Mucosa of rectum (tissue), 2 donors: Measurements from ENCODE around the gene GSTK1.

Experiments used
- H3K27ac ChIP-seq, 2 donors: one replicate each; pipeline ENCODE4 v1.7.0; 2013; ENCODE audit warnings: inconsistent platforms in 2 of 2, low read depth in 2 of 2, low read length in 2 of 2
- H3K27me3 ChIP-seq, 2 donors: one replicate each; pipeline ENCODE4 v1.7.0; 2013; ENCODE audit warnings: low read length in 2 of 2; ENCODE audit not compliant: control insufficient read depth in 2 of 2, insufficient read depth in 2 of 2
- H3K36me3 ChIP-seq, 2 donors: one replicate each; pipeline ENCODE4 v1.7.0; 2013; ENCODE audit warnings: low read length in 2 of 2; ENCODE audit not compliant: control insufficient read depth in 2 of 2, insufficient read depth in 2 of 2
- H3K4me1 ChIP-seq, 2 donors: one replicate each; pipeline ENCODE4 v1.7.0; 2013; ENCODE audit warnings: low read length in 2 of 2, mild to moderate bottlenecking in 1 of 2; ENCODE audit not compliant: control insufficient read depth in 2 of 2, insufficient read depth in 2 of 2
- H3K4me3 ChIP-seq, 2 donors: one replicate each; pipeline ENCODE4 v1.7.0; 2013; ENCODE audit warnings: low read length in 2 of 2
- H3K9ac ChIP-seq, 2 donors: one replicate each; pipeline ENCODE4 v1.7.0; 2013; ENCODE audit warnings: low read length in 2 of 2, low read depth in 1 of 2, mild to moderate bottlenecking in 1 of 2
- H3K9me3 ChIP-seq, 2 donors: one replicate each; pipeline ENCODE4 v1.7.0; 2013; ENCODE audit warnings: low read length in 2 of 2; ENCODE audit not compliant: control insufficient read depth in 2 of 2
- donor health status: healthy.
- donor health status: Normal muscosa, but diverticular disease.

The GSTK1 gene

GRCh38 chr7:143265017-143265693 lies 1.9 kb downstream of the GSTK1 start:
- H3K27ac ChIP-seq: no peak overlapping the region
- H3K4me3 ChIP-seq: peak overlapping the region; percentile 75 to 90
- H3K36me3 ChIP-seq: peaks cover 20 to 40% of the 10 kb centered on the region in 2 donors
- H3K27me3 ChIP-seq: no peaks in the 10 kb centered on the region
- H3K4me1 ChIP-seq: peaks cover 21 to 45% of the 10 kb centered on the region in 2 donors
- H3K9ac ChIP-seq: peak overlapping the region in 1 of 2 donors; percentile 82
- no peaks in the 10 kb centered on the region for H3K9me3 ChIP-seq

- Histone ChIP-seq H3K9me3 (no peaks in the 10 kb centered on the region), H3K9ac (peak overlapping the region in 1 of 2 donors; percentile 58), H3K27me3 (no peaks in the 10 kb centered on the region), H3K4me3 (no peak overlapping the region), H3K4me1 (peaks cover 16 to 42% of the 10 kb centered on the region in 2 donors), H3K27ac (peak overlapping the region; percentile 67 to 79), H3K36me3 (peaks cover 20 to 40% of the 10 kb centered on the region in 2 donors)
Measured at GRCh38 chr7:143269251-143269650, 6.0 kb downstream of the GSTK1 start.

GRCh38 chr7:143271240-143271639 lies 8.0 kb downstream of the GSTK1 start:
- Histone ChIP-seq H3K36me3 (peaks cover 20 to 29% of the 10 kb centered on the region in 2 donors), H3K9ac (no peak overlapping the region), H3K9me3 (no peaks in the 10 kb centered on the region), H3K27me3 (no peaks in the 10 kb centered on the region), H3K4me1 (peaks cover 7 to 29% of the 10 kb centered on the region in 2 donors), H3K27ac (no peak overlapping the region), H3K4me3 (no peak overlapping the region)

GRCh38 chr7:143272871-143273270 lies 9.6 kb downstream of the GSTK1 start:
- H3K4me1 ChIP-seq: peaks cover 5 to 21% of the 10 kb centered on the region in 2 donors
- no peaks in the 10 kb centered on the region for H3K9me3 ChIP-seq
- H3K9ac ChIP-seq: no peak overlapping the region
- H3K27ac ChIP-seq: no peak overlapping the region
- H3K27me3 ChIP-seq: no peaks in the 10 kb centered on the region
- H3K4me3 ChIP-seq: no peak overlapping the region
- H3K36me3 ChIP-seq: peaks cover 8 to 16% of the 10 kb centered on the region in 2 donors

- no peak overlapping the region for H3K9ac ChIP-seq
- no peaks in the 10 kb centered on the region for H3K9me3 ChIP-seq
Measured at GRCh38 chr7:143279186-143280098, 16.2 kb downstream of the GSTK1 start.

GRCh38 chr7:143280160-143280559 lies 16.9 kb downstream of the GSTK1 start:
- Histone ChIP-seq H3K9me3 (no peaks in the 10 kb centered on the region), H3K4me1 (peaks cover 20 to 30% of the 10 kb centered on the region in 2 donors), H3K27ac (peak overlapping the region; percentile 2 to 13), H3K9ac (no peak overlapping the region), H3K27me3 (no peaks in the 10 kb centered on the region), H3K36me3 (no peaks in the 10 kb centered on the region), H3K4me3 (peak overlapping the region in 1 of 2 donors; percentile 14)

More at GRCh38 chr7:143279186-143280098, 16.2 kb downstream of the GSTK1 start:
- no peaks in the 10 kb centered on the region for H3K36me3 ChIP-seq
- peak overlapping the region; percentile 13 to 16 for H3K27ac ChIP-seq
- H3K4me3 ChIP-seq: peak overlapping the region in 1 of 2 donors; percentile 14
- H3K4me1 ChIP-seq: peaks cover 16 to 25% of the 10 kb centered on the region in 2 donors
- no peaks in the 10 kb centered on the region for H3K27me3 ChIP-seq

- Histone ChIP-seq H3K27me3 (no peaks in the 10 kb centered on the region), H3K27ac (peak overlapping the region in 1 of 2 donors; percentile 2), H3K9ac (no peak overlapping the region), H3K4me1 (peaks cover 24 to 34% of the 10 kb centered on the region in 2 donors), H3K9me3 (no peaks in the 10 kb centered on the region), H3K4me3 (no peak overlapping the region), H3K36me3 (no peaks in the 10 kb centered on the region)
Measured at GRCh38 chr7:143280566-143280965, 17.3 kb downstream of the GSTK1 start.

- Histone ChIP-seq H3K27ac (no peak overlapping the region), H3K36me3 (no peaks in the 10 kb centered on the region), H3K27me3 (no peaks in the 10 kb centered on the region), H3K4me1 (peaks cover 32 to 42% of the 10 kb centered on the region in 2 donors), H3K4me3 (no peak overlapping the region), H3K9me3 (no peaks in the 10 kb centered on the region), H3K9ac (no peak overlapping the region)
Measured at GRCh38 chr7:143281529-143281928, 18.3 kb downstream of the GSTK1 start.

- no peak overlapping the region for H3K9ac ChIP-seq
- H3K4me3 ChIP-seq: no peak overlapping the region
- H3K27me3 ChIP-seq: no peaks in the 10 kb centered on the region
- peaks cover 32 to 42% of the 10 kb centered on the region in 2 donors for H3K4me1 ChIP-seq
- H3K27ac ChIP-seq: no peak overlapping the region
- no peaks in the 10 kb centered on the region for H3K36me3 ChIP-seq
- no peaks in the 10 kb centered on the region for H3K9me3 ChIP-seq
Measured at GRCh38 chr7:143282124-143282523, 18.9 kb downstream of the GSTK1 start.

- H3K27ac ChIP-seq: peak overlapping the region; percentile 87 to 88
- H3K27me3 ChIP-seq: no peaks in the 10 kb centered on the region
- H3K36me3 ChIP-seq: no peaks in the 10 kb centered on the region
- H3K4me1 ChIP-seq: peaks cover 38 to 42% of the 10 kb centered on the region in 2 donors
- H3K9me3 ChIP-seq: no peaks in the 10 kb centered on the region
- H3K9ac ChIP-seq: peak overlapping the region in 1 of 2 donors; percentile 50
- H3K4me3 ChIP-seq: no peak overlapping the region
Measured at GRCh38 chr7:143283381-143283780, 20.1 kb downstream of the GSTK1 start.
